Hepatocyte (in vitro differentiated cells): Measurements from ENCODE around the gene FAM24A. TPM values are rescaled to one million over a fixed set of nuclear protein-coding genes. Genes with fewer than 3 reads are reported as not detected.

Experiments
- DNase-seq: peaks from one replicate; pipeline ENCODE4 v3.0.0-alpha.2; 2016; ENCODE audit warnings: low spot score
- H2AFZ ChIP-seq: fragments of 200-600 bp; sonication (generic); 2 replicates; pipeline ENCODE4 v1.6.0; 2016; ENCODE audit warnings: antibody characterized with exemption, mild to moderate bottlenecking
- H3K27ac ChIP-seq: fragments of 200-600 bp; sonication (generic); 2 replicates; pipeline ENCODE4 v1.5.1; 2016; ENCODE audit warnings: mild to moderate bottlenecking
- H3K27me3 ChIP-seq: fragments of 200-600 bp; sonication (generic); 2 replicates; pipeline ENCODE4 v1.6.1; 2016
- H3K36me3 ChIP-seq: fragments of 200-600 bp; sonication (generic); replicated peaks from 2 replicates; pipeline ENCODE4 v1.5.1; 2016; ENCODE audit warnings: low read depth; ENCODE audit not compliant: insufficient read depth
- H3K4me1 ChIP-seq: fragments of 200-600 bp; sonication (generic); 2 replicates; pipeline ENCODE4 v1.5.1; 2016; ENCODE audit warnings: mild to moderate bottlenecking, moderate library complexity; ENCODE audit not compliant: insufficient read depth
- H3K4me2 ChIP-seq: fragments of 200-600 bp; sonication (generic); 2 replicates; pipeline ENCODE4 v1.6.0; 2016
- H3K4me3 ChIP-seq: fragments of 200-600 bp; sonication (generic); 2 replicates; pipeline ENCODE4 v1.5.1; 2016; ENCODE audit warnings: mild to moderate bottlenecking
- H3K79me2 ChIP-seq: fragments of 200-600 bp; sonication (generic); 2 replicates; pipeline ENCODE4 v1.6.0; 2017; ENCODE audit warnings: mild to moderate bottlenecking
- H3K9me2 ChIP-seq: fragments of 200-600 bp; sonication (generic); replicated peaks from 2 replicates; pipeline ENCODE4 v1.6.0; 2017; ENCODE audit warnings: mild to moderate bottlenecking; ENCODE audit not compliant: insufficient read depth
- H3K9me3 ChIP-seq: fragments of 200-600 bp; sonication (generic); 2 replicates; pipeline ENCODE4 v1.5.1; 2016; ENCODE audit warnings: low read depth, mild to moderate bottlenecking
- H4K20me1 ChIP-seq: fragments of 200-600 bp; sonication (generic); 2 replicates; pipeline ENCODE4 v1.6.0; 2016; ENCODE audit warnings: mild to moderate bottlenecking; ENCODE audit not compliant: insufficient read depth, poor library complexity, severe bottlenecking
- EZH2 ChIP-seq: fragments of 200-600 bp; sonication (generic); IDR thresholded peaks from 2 replicates; pipeline ENCODE4 v1.6.1; 2016; ENCODE audit warnings: antibody characterized with exemption, mild to moderate bottlenecking, borderline replicate concordance
- EZH2phosphoT487 ChIP-seq: fragments of 200-600 bp; sonication (generic); IDR thresholded peaks from one replicate; pipeline ENCODE4 v1.6.1; 2018; ENCODE audit warnings: antibody characterized with exemption, mild to moderate bottlenecking, low read depth, moderate library complexity; ENCODE audit not compliant: unreplicated experiment, severe bottlenecking
- WGBS: methylation state at CpG from one replicate; pipeline ENCODE4 v1.1.6; 2016; ENCODE audit warnings: low lambda C conversion rate; ENCODE audit errors: missing lambda C conversion rate; 5-methylcytosine and 5-hydroxymethylcytosine counted together
- polyA plus RNA-seq: library from polyadenylated mRNA; unstranded; fragments of >200 nt; fragmentation: Nextera tagmentation; extraction: Ambion mirVana; gene quantifications from 2 replicates; pipeline ENCODE4 v1.2.1, GENCODE V29; 2016
- total RNA-seq: library from RNA; depleted of rRNA; stranded (reverse); fragments of >200 nt; gene quantifications from 2 replicates; pipeline ENCODE4 v1.2.3, GENCODE V29; 2014
- TF ChIP-seq, protein P1 (sequence below): fragments of 200-600 bp; sonication (generic); IDR thresholded peaks from 2 replicates; pipeline ENCODE4 v1.5.1; 2016; ENCODE audit warnings: antibody characterized with exemption, mild to moderate bottlenecking; ENCODE audit not compliant: poor library complexity

The FAM24A gene
- total and polyA plus RNA-seq, 2 experiments from 2014 or later = not detected

DNA sequence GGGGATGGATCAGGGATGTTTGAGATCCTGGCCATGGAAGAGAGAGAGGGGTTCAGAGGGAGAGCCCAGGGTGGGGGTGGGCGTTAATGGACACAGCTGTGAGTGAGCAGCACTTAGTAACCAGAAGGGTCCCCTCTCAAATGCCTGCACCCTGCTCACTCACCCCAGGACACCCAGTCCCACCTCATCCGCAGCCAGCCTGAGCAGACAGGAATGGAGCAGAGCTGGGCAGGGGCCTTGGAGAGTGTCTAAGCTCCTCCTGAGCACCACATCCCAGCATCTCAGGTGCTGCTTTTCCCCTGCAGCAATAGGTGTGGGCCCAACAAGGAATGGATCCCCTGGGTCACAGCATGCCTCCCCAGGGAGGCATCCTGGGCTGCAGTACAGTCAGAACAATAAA lies 5.3 kb downstream of the FAM24A start:
- Histone ChIP-seq H3K79me2 (no peaks in the 10 kb centered on the region), H3K27ac (no peak overlapping the region), H3K4me3 (no peak overlapping the region), H3K9me3 (no peaks in the 10 kb centered on the region), H3K4me2 (no peak overlapping the region), H3K36me3 (no peaks in the 10 kb centered on the region), H3K9me2 (no peaks in the 10 kb centered on the region), H3K27me3 (no peaks in the 10 kb centered on the region), H2AFZ (no peak overlapping the region), H4K20me1 (no peaks in the 10 kb centered on the region), H3K4me1 (no peaks in the 10 kb centered on the region)
- 81% methylated on average over 2 of the region's 2 CpGs for WGBS
- TF ChIP-seq, protein P1, sequence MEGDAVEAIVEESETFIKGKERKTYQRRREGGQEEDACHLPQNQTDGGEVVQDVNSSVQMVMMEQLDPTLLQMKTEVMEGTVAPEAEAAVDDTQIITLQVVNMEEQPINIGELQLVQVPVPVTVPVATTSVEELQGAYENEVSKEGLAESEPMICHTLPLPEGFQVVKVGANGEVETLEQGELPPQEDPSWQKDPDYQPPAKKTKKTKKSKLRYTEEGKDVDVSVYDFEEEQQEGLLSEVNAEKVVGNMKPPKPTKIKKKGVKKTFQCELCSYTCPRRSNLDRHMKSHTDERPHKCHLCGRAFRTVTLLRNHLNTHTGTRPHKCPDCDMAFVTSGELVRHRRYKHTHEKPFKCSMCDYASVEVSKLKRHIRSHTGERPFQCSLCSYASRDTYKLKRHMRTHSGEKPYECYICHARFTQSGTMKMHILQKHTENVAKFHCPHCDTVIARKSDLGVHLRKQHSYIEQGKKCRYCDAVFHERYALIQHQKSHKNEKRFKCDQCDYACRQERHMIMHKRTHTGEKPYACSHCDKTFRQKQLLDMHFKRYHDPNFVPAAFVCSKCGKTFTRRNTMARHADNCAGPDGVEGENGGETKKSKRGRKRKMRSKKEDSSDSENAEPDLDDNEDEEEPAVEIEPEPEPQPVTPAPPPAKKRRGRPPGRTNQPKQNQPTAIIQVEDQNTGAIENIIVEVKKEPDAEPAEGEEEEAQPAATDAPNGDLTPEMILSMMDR = no peak
- TF ChIP-seq EZH2 (no peak), EZH2phosphoT487 (no peak)
- no peak for DNase-seq

DNA sequence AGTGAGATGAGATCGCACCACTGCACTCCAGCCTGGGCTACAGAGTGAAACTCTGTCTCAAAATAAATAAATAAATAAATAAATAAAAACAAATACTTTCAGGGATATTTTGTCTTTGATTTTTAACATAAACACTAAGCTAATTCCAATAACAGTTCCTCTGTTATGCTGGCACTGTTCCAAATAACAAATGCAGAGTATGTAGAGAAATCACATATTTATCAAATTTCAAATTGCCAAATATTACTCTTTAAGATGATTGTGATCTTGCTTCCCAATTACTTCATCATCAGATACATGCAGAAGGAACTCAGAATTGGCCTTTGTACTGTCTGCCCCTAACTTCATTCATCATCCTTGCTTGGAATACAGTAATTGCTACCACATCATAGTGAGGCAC lies 19.7 kb downstream of the FAM24A start:
- Histone ChIP-seq H3K9me2 (no peaks in the 10 kb centered on the region), H3K36me3 (no peaks in the 10 kb centered on the region), H3K9me3 (no peaks in the 10 kb centered on the region), H3K79me2 (peaks cover 2% of the 10 kb centered on the region), H3K4me2 (no peak overlapping the region), H4K20me1 (no peaks in the 10 kb centered on the region), H3K4me1 (no peaks in the 10 kb centered on the region), H3K27me3 (no peaks in the 10 kb centered on the region), H2AFZ (no peak overlapping the region), H3K4me3 (no peak overlapping the region), H3K27ac (no peak overlapping the region)
- WGBS = 100% methylated on average over 1 of the region's 1 CpG
- TF ChIP-seq EZH2 (no peak), EZH2phosphoT487 (no peak)
- TF ChIP-seq, protein P1 = no peak
- DNase-seq = no peak

DNA sequence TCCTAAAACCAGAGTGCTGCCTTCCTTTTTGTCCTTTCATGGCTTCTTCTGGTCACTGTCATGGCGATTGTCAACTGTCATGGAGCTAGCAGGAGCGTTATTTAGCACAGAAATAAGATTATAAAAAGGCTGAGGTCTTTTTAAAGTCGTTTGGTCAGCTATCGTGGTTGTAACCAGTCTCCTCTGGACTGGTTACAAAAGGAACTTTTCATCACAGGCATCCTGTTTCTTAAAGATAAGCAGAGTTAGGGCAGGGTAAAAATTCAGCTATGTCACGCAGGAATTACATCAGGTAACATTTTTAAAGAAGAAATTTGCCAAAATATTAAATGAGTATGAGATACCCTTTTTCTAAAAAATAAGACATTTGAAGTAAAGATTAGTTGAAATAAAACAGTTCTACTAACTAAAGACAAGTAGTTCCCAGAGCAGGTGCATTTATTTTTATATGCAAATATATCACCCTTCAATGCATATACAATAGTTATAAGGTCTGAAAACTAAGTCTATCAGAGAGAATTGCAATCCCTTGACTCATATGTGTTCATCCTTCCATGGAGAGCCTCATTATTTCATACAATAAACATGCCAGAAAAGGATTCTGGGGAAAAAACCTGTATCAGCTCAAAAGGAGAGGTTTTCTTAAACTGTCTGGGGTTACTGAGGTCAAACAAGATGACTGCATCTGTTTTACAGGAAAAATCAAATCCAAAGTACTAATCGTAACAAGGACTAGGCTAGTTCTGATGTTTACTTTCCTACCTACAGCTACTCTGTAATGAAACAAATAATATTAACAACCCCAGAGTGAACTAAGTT lies 20.9 kb downstream of the FAM24A start:
- H3K4me2 ChIP-seq = no peak overlapping the region
- no peak overlapping the region for H2AFZ ChIP-seq
- no peaks in the 10 kb centered on the region for H4K20me1 ChIP-seq
- no peak for DNase-seq
- H3K4me1 ChIP-seq = no peaks in the 10 kb centered on the region
- 86% methylated on average over 6 of the region's 6 CpGs for WGBS
- H3K79me2 ChIP-seq = peaks cover 2% of the 10 kb centered on the region
- H3K9me3 ChIP-seq = no peaks in the 10 kb centered on the region
- H3K27ac ChIP-seq = no peak overlapping the region
- H3K9me2 ChIP-seq = no peaks in the 10 kb centered on the region
- H3K4me3 ChIP-seq = no peak overlapping the region
- no peak for TF ChIP-seq EZH2
- TF ChIP-seq, protein P1 = no peak
- TF ChIP-seq EZH2phosphoT487 = no peak
- H3K27me3 ChIP-seq = no peaks in the 10 kb centered on the region
- H3K36me3 ChIP-seq = no peaks in the 10 kb centered on the region
